HG03135 (cell line): ENCODE measurements around the gene PI16.

Experiments used
- ATAC-seq: cut with Tn5 transposase; IDR thresholded peaks from one replicate; pipeline ENCODE4 v1.9.1; 2021; ENCODE audit warnings: mild to moderate bottlenecking, moderate library complexity; ENCODE audit not compliant: unreplicated experiment

PI16 gene

DNA sequence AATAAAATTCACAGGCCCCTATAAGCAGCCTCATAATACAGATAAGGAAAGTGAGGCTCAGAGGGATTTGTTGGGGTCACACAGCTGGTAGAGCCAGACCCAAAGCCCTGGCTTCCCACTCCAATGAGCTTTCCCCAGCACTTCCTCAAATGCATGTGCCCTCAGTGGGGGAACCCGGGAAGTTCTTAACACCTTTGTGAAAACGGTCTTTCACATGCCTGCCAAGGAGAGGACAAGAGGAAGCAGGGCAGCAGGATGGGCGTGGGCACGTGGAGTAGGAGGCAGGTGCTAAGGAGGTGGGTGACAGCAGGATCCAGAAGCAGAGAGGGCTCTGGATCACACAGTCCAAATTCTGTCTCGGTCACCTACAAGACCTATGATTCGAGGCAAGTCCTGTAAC is 598 bp downstream of the PI16 start:
- no peak for ATAC-seq

DNA sequence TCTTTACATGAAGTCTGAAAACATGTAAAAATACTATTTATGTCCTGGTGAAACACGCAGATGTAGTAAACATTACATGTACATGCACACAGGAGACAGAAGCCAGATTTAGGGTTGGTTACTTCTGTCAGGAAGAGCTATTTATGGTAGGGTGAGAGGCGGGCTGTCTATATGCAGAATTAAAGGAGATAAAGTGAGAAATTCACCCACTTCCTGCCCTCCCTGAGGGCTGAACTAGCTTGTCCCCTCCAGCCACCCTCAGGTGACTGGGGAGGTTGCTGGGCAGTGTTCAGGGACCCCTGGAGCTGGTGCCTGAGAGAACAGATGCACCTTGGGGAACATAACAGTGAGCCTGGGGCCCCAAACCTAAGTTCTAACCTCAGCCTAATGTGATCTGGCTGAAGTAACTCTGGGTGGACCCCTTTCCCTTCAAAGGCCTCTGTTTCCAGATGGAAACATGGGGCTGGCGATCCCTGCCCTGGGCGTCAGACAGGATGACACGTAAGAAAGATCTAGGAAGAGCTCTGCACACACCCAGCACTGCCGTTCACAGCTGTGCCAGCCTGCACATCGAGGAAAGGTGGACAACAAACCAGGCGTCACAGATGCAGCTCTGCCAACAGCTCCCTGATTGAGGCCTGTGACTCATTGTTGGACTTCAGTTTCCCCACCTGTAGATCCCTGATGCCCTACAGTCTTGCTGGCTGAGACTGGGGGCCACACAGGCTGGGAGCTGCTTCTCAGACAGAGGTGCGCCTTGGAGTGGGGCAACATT is 1.3 kb downstream of the PI16 start:
- ATAC-seq = no peak

DNA sequence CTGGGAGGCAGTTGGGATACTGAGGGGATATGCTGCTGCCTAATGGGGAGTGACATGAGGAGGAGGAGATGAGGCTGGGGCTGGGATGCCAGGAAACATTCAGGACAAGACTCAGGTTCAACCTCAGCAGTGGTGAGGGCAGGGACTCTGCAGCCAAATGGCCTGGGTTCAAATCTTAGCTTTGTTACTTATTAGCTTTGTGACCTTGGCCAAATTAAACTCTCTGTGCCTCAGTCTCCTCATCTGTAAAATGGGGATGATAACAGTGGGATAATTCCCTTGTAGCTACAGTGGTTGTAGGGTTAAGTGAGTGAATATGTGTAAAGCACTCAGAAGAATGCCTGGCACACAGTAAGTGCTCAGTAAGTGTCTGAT is 1.9 kb downstream of the PI16 start:
- no peak for ATAC-seq

DNA sequence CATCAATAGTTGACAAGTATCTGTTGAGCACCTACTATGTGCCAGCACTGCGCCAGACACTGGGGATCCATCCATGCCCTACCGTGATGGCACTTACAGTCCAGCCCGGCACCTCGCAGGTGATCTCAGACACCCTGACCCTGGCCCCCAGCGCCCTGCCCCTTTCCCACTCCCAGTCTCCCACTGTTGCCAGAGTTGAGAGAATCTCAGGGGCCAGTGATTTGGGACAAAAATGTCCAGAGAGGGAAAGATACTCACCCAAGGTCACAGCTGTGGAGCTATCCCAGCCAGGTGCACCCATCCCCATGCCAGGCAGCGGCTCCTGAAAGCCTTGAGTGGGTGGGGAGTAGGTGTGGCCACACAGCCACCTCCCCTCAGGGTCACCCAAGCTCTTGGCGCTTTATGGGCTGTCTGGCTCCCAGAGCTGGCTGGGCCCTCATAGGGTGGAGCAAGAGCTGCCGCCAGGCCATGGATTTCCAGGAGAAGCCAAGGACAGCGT is 3.3 kb downstream of the PI16 start:
- no peak for ATAC-seq

DNA sequence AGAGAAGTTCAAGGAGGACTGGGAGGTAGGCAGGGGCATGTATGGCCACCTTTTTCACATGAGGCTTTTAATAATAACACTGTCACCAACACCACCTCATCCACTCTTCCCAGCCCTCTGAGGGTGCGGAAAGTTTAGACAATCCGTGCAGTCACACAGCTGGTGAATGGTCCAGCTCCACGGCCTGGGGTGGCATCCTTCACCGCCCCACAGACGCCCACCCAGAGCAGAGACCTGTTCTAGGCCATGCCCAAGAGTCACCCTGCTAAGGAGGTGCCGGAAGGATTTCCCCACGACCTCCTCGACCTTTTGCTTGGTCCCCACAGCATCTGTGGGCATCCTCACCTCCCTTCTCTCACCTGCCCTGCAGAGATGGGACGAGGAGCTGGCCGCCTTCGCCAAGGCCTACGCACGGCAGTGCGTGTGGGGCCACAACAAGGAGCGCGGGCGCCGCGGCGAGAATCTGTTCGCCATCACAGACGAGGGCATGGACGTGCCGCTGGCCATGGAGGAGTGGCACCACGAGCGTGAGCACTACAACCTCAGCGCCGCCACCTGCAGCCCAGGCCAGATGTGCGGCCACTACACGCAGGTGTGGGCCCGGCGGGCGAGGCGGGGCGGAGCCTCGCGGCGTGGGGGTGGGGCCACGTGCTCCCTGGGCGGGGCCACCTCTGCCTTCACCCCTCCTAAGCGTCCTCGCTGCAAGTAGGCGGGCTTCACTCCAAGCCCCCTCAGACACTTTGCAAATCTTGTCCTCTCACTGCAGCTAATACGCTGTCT is 4.4 kb downstream of the PI16 start:
- no peak for ATAC-seq

DNA sequence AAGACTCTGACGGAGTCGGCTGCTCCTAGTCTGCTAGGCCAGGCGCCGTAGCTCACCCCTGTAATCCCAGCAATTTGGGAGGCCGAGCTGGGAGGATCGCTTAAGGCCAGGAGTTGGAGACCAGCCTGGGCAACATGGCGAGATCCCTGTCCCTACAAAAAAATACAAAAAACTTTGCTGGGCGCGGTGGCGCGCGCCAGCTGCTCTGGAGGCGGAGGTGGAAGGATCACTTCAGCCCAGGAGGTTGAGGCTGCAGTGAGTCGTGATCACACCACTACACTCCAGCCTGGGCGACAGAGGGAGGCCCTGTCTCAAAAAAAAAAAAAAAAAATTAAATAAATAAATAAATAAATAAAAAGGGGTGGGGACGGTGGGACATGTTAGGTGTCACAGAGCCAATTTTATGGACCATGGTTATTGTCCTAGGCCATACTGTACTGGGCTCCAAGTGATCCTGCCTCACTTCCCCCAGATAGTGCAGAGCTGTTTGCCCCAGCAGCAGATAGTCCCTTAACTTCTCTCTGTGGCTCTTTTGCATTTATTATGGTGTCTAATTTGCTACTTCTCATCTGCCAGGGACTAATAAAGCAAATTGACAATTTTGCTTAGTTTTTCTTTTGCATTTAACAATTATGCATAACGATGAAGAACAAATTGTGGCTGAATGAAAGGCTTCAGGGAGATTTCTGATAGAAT is 5.2 kb downstream of the PI16 start:
- ATAC-seq = no peak

DNA sequence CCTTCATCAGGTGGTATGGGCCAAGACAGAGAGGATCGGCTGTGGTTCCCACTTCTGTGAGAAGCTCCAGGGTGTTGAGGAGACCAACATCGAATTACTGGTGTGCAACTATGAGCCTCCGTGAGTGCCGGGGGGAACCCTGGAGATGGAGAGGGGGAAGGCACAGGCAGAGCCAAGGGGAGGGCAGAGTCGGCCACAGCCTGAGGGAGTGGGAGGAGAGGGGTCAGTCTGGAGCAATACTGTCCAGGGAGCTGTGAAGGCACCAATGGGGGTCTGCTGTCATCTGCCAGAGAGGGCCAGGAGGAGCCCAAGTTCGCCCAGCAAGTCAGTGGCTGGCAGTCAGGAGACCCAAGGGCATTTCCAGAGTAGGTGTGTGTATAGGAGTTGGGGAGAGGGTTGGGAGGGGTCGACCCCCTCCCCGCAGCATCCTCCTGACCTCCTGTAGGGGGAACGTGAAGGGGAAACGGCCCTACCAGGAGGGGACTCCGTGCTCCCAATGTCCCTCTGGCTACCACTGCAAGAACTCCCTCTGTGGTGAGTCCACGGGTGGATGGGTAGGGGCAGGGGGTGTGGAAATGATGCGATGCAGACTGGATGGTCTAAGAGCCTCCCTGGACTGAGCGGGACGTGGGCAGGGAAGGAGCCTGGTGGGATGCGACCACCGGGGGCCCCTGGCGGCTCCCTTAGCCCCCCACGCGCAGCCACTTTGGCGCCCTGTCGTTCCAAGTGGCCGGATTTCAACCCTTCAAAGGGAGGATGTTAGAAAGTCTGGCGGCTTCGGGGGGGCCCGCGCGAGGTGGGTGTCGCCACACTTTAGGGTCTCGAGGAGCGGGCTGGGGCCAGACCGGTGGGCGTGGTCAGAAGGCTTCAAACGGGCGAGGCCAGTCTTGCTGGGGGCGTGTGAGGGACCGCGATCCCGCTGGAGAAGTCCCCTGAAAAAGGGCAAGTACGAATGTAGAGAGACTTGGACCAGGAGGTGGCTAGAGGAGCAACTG is 7.2 kb downstream of the PI16 start:
- no peak for ATAC-seq

DNA sequence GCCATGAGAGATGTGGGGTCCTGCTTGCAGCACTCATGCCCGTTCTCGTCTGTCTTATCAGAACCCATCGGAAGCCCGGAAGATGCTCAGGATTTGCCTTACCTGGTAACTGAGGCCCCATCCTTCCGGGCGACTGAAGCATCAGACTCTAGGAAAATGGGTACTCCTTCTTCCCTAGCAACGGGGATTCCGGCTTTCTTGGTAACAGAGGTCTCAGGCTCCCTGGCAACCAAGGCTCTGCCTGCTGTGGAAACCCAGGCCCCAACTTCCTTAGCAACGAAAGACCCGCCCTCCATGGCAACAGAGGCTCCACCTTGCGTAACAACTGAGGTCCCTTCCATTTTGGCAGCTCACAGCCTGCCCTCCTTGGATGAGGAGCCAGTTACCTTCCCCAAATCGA is 8.3 kb downstream of the PI16 start:
- no peak for ATAC-seq

DNA sequence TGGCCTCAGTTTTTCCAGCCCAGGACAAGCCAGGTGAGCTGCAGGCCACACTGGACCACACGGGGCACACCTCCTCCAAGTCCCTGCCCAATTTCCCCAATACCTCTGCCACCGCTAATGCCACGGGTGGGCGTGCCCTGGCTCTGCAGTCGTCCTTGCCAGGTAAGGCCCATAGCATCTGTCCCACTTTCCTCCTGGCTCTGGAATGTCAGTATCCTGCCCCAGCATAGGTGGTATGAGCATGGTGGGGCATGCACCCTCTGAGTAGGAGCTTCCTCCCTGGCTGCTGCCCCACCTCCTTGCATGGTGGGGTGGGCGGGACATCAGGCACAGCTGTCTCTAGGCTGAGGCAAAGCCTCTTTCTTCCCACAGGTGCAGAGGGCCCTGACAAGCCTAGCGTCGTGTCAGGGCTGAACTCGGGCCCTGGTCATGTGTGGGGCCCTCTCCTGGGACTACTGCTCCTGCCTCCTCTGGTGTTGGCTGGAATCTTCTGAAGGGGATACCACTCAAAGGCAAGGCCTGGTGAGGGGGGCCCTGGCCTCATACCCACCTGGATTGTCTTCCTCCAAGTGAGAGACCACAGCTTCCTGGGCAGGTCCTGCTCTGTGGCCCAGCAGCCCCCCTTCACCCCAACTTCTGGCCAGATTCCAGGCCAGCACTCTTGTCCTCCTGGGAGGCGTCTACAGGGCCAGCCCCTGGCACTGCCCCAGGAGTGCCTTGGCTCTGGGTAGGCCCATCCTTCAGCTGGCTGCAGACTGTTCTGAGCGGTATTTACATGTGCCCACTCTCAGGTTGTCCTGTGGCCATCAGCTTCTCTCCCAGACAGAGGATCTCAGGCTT is 9.1 kb downstream of the PI16 start:
- ATAC-seq = no peak

DNA sequence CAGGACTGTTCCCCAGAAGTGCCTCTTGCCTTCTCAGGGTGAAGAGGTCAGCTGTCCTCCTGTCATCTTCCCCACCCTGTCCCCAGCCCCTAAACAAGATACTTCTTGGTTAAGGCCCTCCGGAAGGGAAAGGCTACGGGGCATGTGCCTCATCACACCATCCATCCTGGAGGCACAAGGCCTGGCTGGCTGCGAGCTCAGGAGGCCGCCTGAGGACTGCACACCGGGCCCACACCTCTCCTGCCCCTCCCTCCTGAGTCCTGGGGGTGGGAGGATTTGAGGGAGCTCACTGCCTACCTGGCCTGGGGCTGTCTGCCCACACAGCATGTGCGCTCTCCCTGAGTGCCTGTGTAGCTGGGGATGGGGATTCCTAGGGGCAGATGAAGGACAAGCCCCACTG is 9.8 kb downstream of the PI16 start:
- no peak for ATAC-seq

DNA sequence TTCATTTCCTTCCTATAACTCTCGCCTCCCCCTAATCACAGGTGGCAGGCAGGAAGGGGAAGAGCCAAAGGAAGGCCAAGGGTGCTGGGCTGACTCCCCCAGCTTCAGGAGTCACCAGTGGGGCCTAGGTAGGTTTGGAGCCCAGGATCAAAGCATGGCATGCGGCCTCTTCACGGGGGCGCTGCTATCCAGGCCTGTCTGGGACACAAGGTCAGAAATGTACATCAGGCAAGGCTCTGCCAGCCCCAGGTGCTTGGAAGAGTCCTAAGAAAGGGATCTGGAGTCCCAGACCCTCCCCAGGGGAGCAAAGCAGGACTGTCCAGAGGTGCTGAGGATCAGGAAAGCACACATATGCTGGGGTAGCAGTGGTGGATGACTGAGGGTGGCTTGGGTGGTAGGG is 10.4 kb downstream of the PI16 start:
- ATAC-seq = no peak

DNA sequence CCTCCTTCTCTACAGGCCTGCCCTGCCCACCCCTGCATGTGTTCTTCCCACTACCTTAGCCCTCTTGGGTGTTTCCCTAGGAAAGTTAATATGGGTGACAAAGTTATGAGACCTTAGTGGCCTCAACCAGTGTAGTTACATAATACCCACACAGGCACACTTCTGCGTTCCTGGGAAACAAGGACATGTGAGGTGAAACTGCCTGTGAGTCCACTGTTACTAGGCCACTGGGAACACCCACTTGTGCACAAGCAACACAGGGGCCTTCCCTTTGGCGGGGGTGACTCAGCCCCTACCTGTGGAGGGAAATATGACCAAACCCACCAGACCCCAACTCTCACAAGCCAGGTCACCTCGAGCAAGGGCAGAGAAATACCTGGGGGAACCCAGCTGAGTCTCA is 12.8 kb downstream of the PI16 start:
- ATAC-seq = no peak

DNA sequence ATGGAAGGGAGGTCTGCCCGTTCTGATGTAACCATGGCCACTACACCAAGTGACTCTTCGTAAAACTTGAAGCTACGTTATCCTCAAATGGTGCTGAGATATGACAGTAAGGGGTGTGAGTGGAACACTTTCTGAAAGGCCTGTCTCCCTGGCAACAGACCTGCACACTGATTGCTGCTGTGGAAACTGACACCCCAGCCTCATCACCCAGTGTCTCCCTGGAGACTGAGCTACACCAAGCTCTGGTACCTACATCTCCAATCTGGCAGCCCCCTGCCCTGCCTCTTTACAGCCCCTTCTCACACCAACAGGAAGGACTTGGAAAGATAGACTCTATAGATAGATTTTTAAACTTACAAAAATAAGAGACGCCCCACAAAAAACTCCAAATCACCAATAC is 13.2 kb downstream of the PI16 start:
- no peak for ATAC-seq

DNA sequence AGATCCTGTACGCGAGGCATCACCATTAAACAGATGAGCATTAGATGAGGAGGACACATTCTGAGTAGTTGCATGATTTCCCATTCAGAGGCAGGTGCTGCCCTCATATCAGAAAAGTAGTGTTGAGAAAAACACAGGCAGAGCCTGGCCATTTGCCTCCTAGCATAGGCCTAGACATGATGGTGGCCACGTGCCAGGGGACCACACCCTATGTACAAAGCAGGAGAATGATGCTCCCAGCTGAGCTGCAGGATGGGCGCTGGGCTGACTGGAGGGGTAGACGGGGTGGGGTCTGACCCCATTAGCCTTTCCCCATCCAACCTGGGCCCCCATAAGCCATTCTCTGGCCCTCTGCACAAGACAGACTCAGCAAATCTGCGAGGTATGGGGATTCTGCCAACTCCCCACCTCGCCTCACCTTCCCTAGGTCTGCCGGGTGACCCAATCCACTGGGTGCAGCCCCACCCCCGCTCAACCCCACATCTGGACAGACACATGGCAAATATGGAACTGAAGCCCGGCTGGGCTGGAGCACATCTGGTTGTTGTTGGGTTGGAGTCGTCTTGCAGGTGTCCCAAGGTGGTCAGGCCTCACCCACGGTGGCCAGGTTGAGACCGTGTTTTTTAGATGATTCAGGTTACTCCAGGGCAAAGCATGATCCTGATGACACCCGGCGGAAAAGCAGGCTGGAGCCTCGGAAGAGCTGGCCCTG is 13.9 kb downstream of the PI16 start:
- ATAC-seq = no peak

DNA sequence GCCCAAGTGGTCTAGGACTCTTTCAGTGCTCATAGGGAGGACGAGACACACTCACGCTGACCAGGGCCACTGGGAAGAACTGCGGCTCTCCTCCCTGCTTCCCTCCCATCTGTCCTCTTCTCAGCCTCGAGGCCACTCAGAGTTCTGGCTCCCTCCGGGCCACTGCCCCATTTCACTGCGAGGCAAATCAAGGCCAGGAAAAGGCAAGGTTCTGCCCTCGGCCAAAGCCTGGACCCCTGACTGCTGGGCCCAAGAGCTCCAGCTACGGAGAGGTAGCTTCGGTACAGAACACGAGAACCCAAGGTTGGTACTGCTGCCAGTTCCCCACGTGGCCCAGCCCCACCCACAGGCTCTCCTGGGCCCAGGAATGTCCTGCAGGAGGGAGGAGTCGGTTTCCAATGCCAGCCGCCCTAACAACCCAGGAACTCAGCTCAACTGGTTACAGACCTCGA is 14.7 kb downstream of the PI16 start:
- no peak for ATAC-seq

DNA sequence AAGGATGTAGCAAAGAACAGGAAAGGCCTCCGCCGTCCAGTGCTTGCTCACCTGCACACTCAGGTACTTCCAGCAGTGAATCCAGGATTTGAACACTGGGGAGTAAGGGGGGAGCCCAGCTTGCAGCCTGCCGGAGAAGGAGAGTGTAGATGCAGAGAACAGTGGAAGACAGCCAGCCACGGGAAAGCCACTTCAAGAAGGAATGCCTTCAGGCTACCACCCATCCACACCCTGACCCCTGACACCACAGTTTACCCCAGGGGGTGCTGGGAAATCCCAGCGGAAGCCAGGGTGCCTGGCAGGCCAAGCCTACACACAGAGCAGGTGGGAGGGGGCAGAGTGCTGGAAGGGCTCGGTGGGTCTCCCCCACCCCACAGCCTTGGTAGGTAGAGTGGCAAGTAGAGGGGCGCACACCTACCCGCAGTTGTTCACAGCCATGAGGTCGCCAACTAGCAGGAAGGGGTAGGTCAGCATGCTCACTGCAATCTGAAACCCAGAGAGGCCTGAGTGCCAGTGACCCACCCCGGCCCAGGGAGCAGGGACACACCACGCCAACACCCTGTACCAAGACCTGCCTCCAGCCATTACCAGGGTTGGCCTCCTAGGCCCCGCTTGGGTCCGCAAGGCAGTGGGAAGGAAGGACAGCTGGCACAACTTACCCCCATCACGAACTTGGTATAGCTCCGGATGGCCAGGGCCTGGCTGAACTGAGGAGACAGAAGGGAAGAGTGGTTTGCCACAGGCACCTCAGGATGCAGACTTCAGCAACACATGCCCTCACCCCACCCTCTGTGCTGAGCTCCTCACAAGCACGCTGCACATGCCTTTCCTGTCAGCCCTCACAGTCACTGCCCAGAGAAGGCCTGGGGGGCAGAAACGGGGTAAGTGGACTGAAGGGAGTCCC is 15.7 kb downstream of the PI16 start:
- no peak for ATAC-seq

DNA sequence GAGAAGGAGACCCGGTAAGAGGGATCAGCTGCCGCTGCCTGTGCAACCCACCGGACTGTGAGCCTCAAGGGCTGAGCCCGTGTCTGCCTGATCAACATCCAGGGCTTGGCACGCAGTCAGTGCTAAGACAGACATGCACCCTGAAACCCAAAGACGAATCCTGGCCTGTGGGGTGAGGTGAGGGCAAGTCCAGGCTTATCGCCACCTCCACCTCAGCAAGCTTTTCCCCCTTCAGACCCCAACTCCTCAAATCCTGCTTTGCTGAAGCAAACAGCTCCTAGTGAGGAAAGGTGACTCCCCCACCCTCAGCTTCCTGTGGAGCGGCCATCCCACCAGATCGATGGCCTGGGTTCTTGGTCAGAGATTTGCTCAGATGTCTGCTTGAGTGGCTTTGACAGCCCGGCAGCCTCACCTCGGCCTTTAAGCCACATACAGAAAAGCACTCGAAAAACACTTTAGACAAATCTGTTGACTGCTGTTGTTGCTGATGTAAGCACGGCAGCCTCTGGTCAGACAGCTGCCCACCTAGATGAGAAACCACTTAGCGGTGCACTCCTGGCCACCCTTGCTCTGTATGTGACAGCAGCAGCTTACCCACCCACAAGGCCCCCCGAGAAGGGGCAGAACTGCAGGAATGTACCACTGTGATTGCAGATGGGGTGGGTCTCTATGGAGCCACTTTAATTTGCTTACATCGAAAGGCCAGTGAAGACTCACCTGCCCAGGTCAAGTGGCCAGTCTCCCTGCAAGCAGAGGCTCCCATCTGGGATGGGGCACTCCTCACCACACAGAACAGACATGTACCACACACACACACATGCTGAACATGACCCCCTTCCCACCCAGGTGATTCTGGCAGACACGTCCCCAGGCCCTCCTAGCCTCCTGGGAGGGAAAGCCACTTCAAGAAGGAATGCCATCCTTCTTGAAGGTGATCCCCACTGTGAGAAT is 16.6 kb downstream of the PI16 start:
- ATAC-seq = no peak
